Stimulated activated effector memory CD8-positive, alpha-beta T cell treated with anti-CD3 and anti-CD28 coated beads, Interleukin-12 subunit alpha, Interleukin-12 subunit beta, amount 100 ng/mL, for 72 hours (primary cell): ENCODE measurements around the gene NT5DC1.

Experiments used
- ATAC-seq: fragments of 150-1000 bp; cut with Tn5 transposase; 2 replicates; pipeline ENCODE4 v1.10.0; 2021
- DNase-seq, 2 donors: peaks; one replicate each; pipeline ENCODE4 v3.0.0; 2021 to 2022; ENCODE audit warnings: low spot score in 2 of 2
- H3K27ac Mint-ChIP-seq: one replicate; pipeline ENCODE4 v1.8.0; 2022; ENCODE audit warnings: mild to moderate bottlenecking, mixed read lengths
- H3K36me3 Mint-ChIP-seq: one replicate; pipeline ENCODE4 v1.8.0; 2022; ENCODE audit warnings: mild to moderate bottlenecking, mixed read lengths
- H3K4me1 Mint-ChIP-seq: one replicate; pipeline ENCODE4 v1.8.0; 2022; ENCODE audit warnings: mixed read lengths
- H3K4me3 Mint-ChIP-seq: one replicate; pipeline ENCODE4 v1.8.0; 2022; ENCODE audit warnings: mild to moderate bottlenecking, mixed read lengths
- H3K9me3 Mint-ChIP-seq: one replicate; pipeline ENCODE4 v1.8.0; 2022; ENCODE audit warnings: mixed read lengths

NT5DC1 gene

DNA sequence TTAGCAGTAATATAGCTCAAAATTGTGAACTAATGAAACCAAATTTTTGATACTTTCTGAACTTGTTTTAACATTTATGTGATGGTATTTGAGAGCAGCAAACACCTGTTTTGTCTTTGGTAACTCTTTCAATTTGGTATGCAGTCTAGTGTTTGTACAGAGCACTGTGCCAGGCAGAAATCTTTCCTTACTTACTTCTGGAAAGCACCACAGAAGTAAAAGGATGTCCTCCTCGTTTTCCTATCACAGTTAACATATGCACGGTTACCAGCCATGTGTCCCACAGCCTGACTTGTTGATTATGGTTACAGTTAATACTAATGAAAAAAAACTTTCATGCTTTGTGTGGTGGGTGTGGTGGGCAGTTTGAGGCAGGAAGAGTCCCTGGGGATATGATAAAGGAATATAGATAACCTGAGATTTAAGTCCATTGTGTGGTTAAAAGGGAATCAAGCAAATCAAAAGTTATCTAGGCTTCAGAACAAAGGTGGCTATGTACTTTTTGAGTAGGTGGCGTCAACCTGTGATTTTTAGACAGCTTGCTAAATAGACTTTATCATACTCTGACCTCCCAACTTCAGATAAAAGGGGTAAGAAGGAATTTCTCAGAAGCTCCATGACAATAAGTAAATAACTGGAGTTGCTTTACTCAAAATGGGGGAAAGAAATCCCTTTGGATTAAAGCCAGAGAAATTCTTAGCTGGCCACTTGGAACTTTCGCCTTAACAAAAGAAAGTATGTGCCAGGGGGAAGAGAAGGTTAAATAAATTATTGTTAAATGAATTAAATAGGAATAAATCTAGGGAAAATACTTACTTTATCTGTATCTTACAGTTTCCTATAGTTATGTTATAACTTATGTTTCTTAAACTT, 45.4 kb downstream of the NT5DC1 start:
- no peak overlapping the region for H3K27ac Mint-ChIP-seq
- DNase-seq (no peak), ATAC-seq (no peak)
- no peaks in the 10 kb centered on the region for H3K9me3 Mint-ChIP-seq
- no peaks in the 10 kb centered on the region for H3K36me3 Mint-ChIP-seq
- no peaks in the 10 kb centered on the region for H3K4me1 Mint-ChIP-seq
- no peak overlapping the region for H3K4me3 Mint-ChIP-seq

DNA sequence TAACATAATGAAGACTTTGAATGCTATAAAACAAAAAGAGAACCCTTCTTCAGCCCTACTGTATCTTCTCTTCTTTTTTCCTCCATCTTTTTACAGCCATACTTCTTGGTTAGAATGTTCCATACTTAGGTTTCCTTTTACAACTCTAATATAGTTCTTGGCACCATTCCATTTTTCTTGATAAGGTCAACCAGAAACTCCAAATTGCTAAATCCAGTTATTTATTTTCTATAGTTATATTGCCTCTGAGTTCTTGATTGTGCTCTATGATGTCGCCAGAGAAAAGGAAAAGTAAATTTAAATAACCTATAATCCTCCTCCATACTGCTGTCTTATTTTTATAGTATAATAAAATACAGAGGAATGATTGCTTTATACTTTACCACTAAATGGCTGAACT, 52.0 kb downstream of the NT5DC1 start:
- ATAC-seq (no peak), DNase-seq (no peak)
- no peak overlapping the region for H3K27ac Mint-ChIP-seq
- no peaks in the 10 kb centered on the region for H3K36me3 Mint-ChIP-seq
- no peak overlapping the region for H3K4me3 Mint-ChIP-seq
- no peaks in the 10 kb centered on the region for H3K9me3 Mint-ChIP-seq
- no peaks in the 10 kb centered on the region for H3K4me1 Mint-ChIP-seq

DNA sequence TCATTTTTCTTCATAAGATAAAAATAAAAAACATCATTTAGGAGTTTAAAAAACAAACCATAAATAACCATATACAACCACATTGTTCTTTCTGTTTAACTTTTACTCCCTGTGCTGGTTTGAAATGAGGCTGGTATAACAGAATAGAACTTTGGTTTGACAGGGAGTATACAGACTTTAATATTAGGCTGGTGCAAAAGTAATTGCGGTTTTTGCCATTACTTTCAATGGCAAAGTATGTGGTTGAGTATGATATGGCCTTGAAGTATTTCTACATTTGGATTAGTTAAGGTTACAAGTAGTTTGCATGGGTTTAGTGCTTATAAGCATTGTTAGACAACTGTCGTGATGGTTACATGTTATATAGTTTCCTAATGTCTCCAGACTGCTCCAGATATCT, 54.2 kb downstream of the NT5DC1 start:
- ATAC-seq: no peak
- Mint-ChIP-seq H3K4me3 (no peak overlapping the region), H3K27ac (no peak overlapping the region), H3K9me3 (no peaks in the 10 kb centered on the region), H3K36me3 (no peaks in the 10 kb centered on the region), H3K4me1 (no peaks in the 10 kb centered on the region)
- DNase-seq: no peak

DNA sequence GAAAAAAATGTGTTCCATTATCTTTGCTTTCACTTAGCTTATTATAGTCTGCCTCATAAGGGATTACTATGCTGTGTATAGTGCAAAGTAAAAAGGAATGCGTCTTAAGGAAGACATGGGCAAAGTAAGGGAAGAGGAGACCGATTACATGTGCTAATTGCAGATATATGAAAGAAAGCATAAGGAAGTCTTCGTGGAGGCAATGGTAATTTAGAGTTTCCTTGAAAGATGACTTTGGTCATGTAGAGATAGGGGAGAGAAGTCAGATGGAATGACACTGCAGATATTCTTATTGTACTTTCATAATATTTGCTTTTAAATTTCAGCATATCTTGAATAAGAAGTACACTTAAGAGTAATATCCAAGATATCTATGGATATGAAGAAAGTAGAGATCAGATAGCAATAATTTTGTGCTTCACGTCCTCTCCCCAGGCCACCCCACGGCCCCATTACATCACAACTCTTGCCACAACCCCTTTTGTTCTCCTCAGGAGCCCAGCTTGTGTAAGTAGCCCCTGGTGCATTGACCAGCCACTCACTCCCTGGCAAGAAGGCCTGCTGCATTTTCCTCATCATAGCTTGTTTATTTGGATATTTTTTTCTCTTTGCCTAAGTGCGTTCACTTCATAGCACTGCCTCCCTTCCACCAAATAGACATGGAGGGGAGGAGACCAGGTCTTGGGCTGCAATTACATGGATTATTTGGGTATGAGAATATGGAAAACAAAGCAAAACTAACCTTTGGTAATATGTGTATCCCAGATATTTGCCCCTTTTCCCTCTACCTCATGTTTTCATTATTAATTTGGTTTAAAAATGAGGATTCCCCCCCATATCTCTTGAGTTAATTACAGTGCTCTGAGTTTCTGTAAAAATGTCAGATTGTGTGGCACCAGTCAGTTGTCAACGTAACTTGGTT, 56.0 kb downstream of the NT5DC1 start:
- ATAC-seq: no peak
- Mint-ChIP-seq H3K9me3 (peaks cover 4% of the 10 kb centered on the region), H3K4me3 (no peak overlapping the region), H3K36me3 (peaks cover 5% of the 10 kb centered on the region), H3K27ac (no peak overlapping the region), H3K4me1 (peaks cover 5% of the 10 kb centered on the region)
- no peak for DNase-seq

DNA sequence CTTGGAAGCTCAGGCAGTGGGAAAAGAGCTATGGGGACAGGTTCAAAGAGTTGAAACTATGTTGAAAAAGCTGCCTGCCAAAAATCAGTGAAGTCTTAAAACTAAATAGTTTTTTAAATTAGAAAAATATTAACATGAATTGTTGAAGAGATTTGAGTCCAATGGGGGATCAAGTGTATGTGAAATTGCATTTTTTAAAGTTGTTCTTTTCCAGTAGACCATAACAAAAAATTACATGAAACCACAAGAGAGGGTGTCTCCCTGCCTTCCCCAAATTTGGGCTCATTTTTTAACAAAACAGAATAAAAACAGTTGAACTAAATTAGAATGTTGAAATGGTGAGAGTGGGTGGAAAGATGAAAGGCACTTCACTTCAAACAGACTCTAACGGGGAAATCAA, 56.7 kb downstream of the NT5DC1 start:
- Mint-ChIP-seq H3K27ac (no peak overlapping the region), H3K4me3 (no peak overlapping the region), H3K36me3 (peaks cover 5% of the 10 kb centered on the region), H3K9me3 (peaks cover 4% of the 10 kb centered on the region), H3K4me1 (peaks cover 5% of the 10 kb centered on the region)
- DNase-seq (no peak), ATAC-seq (no peak)

DNA sequence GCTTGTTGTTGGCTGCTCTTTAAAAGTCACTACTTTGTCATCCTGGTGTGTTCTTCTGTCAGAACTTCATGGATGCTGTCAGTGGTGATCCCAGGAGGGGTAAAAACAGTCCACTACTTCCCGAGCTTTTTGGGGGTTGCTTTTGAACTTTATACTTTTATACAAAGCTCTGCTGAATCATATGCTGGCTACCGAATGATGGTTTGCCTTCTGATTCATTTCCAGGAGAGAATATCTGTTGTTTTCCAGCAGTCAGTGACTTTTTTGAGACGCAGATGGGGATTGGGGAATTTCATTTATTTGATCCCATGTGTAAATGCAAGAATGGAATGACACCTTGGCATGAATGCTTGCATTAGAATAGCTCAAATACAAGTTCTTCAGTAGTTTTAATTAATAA, 58.0 kb downstream of the NT5DC1 start:
- peaks cover 5% of the 10 kb centered on the region for H3K36me3 Mint-ChIP-seq
- H3K9me3 Mint-ChIP-seq: peaks cover 7% of the 10 kb centered on the region
- H3K4me3 Mint-ChIP-seq: no peak overlapping the region
- H3K4me1 Mint-ChIP-seq: peaks cover 5% of the 10 kb centered on the region
- no peak overlapping the region for H3K27ac Mint-ChIP-seq
- ATAC-seq: no peak
- DNase-seq: no peak

DNA sequence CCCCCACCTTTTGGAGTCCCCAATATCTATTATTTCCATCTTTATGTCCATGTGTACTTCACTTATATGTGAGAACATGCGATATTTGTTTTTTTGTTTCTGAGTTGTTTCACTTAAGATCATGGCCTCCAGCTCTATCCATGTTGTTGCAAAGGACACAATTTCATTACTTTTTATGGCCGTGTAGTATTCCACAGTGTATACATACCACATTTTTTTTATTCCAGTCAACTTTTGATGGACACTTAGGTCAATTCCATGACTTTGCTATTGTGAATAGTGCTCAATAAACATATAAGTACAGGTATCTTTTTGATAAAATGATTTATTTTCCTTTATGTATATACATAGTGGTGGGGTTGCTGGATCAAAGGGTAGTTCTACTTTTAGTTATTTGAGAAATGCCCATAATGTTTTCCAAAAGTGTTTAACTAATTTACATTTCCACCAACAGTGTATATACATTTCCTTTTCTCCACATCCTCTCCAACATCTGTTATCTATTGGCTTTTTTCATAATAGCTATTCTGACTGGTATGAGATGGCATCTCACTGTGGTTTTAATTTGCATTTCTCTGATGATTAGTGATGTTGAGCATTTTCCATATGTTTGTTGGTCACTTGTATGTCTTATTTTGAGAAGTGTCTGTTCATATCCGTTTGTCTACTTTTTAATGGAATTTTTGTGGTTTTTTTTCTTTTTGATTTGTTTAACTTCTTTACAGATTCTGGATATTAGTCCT, 59.3 kb downstream of the NT5DC1 start:
- Mint-ChIP-seq H3K9me3 (peaks cover 7% of the 10 kb centered on the region), H3K27ac (no peak overlapping the region), H3K4me1 (peaks cover 5% of the 10 kb centered on the region), H3K36me3 (peaks cover 5% of the 10 kb centered on the region), H3K4me3 (no peak overlapping the region)
- DNase-seq (no peak), ATAC-seq (no peak)

DNA sequence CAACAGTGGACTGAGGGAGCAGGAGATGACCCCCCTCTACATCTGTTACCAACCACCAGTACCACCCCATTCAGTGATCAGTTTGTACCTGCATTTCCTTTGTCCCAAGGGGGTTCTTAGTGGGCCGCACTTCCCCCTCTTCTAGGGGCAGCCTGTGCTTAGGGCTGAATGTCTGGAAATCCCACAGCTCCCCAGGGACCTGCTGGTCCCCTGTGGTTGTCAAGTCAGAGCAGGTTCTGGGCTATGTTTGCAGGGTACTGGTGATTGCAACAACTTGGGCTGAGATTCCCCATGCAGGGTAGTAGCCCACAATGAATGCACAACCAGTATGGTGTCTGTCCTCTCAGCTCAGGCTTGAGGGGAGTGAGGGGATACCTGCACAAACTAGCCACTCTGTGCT, 64.9 kb downstream of the NT5DC1 start:
- no peaks in the 10 kb centered on the region for H3K4me1 Mint-ChIP-seq
- ATAC-seq: no peak
- H3K4me3 Mint-ChIP-seq: no peak overlapping the region
- no peak for DNase-seq
- no peak overlapping the region for H3K27ac Mint-ChIP-seq
- peaks cover 7% of the 10 kb centered on the region for H3K9me3 Mint-ChIP-seq
- H3K36me3 Mint-ChIP-seq: no peaks in the 10 kb centered on the region

DNA sequence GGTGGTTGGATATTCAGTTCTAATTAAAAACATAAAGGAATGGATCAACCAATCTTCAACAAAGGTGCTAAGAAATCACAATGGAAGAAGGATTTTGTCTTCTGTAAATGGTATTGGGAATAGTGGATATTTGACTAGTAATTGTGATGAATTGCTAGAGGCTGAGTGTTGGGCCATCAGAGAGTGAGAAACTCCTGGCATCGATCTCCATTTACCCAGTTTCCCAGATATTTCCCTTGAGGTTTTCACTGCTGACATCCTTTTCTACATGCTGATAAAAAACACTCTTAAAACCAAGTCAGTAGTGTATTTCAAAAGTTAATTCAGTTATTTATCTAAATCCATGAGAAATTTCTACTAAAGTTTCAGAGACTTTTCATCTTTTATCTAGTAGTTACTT, 65.7 kb downstream of the NT5DC1 start:
- DNase-seq (no peak), ATAC-seq (no peak)
- no peak overlapping the region for H3K4me3 Mint-ChIP-seq
- H3K4me1 Mint-ChIP-seq: no peaks in the 10 kb centered on the region
- H3K27ac Mint-ChIP-seq: no peak overlapping the region
- no peaks in the 10 kb centered on the region for H3K36me3 Mint-ChIP-seq
- peaks cover 7% of the 10 kb centered on the region for H3K9me3 Mint-ChIP-seq

DNA sequence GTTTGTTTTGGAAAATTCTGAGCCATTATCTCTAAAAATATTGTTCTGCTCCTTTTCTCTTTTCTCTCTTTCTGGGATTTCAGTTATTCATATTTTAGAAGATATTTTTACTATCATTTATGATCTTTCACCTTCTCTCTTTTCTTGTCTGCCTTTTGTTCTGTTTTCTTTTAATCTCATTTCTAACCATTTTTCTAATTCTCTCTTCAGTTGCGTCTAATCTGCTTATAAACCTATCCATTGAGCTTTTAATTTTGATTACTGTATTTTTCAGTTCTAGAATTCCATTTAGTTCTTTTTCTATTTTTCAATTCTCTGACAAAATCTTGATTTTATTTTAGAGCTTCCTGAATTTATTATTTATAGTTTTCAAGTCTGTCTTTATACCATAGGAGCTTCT, 67.5 kb downstream of the NT5DC1 start:
- Mint-ChIP-seq H3K4me3 (no peak overlapping the region), H3K9me3 (peaks cover 7% of the 10 kb centered on the region), H3K27ac (no peak overlapping the region), H3K36me3 (no peaks in the 10 kb centered on the region), H3K4me1 (no peaks in the 10 kb centered on the region)
- ATAC-seq (no peak), DNase-seq (no peak)

DNA sequence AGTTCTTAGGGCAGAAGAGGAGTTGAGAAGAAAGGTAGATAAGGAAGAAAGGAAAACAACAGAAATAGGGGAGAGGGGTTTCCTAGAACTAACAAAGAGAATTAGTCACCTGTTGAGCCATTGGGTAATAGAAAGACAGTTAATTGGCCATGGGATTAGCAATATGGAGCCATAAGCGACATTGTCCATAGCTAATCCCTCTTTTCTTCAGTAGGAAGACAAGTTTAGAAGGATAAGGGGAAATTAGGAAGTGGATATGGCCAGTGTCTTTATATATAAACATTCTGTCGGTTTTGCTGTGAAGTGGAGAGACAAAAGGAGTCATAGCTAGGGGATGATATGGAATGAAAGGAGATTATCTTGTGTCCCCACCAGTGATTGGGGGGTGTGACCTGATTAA, 69.2 kb downstream of the NT5DC1 start:
- no peaks in the 10 kb centered on the region for H3K4me1 Mint-ChIP-seq
- H3K4me3 Mint-ChIP-seq: no peak overlapping the region
- no peak for DNase-seq
- H3K27ac Mint-ChIP-seq: no peak overlapping the region
- ATAC-seq: no peak
- H3K9me3 Mint-ChIP-seq: peaks cover 6% of the 10 kb centered on the region
- H3K36me3 Mint-ChIP-seq: no peaks in the 10 kb centered on the region

DNA sequence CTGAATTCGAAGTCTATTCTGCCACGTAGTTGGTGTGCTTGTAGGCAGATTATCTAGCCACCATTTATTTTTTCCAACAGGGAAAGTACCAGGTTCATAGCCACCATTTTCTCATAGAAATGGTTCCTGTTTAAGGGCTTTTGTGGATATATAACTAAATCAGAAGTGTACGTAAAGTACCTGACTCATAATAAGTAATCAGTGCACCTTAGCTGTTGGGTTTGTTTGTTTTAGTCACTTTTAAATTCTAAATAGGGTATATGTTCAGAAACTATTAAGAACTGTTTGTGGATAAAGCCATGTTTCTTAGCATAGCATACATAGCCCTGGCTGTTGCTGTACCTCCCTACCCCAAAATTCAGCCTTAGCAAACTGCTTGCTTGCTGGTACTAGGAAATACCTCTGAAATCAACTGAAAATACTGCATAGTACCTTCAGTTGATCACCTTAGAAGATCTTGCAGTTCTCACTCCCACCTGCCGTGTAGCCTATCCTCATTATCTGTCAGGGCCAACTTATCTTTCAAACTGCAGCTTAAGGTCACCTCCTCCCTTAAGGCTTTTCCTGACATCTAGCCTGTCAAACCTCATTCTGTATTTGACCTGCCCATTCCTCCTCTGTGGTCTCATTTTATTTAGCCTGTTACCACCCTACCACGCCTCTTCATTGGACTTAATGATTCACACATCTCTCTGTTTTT, 69.9 kb downstream of the NT5DC1 start:
- Mint-ChIP-seq H3K27ac (no peak overlapping the region), H3K36me3 (peaks cover 4% of the 10 kb centered on the region), H3K4me1 (no peaks in the 10 kb centered on the region), H3K9me3 (peaks cover 10% of the 10 kb centered on the region), H3K4me3 (no peak overlapping the region)
- ATAC-seq: no peak
- no peak for DNase-seq

DNA sequence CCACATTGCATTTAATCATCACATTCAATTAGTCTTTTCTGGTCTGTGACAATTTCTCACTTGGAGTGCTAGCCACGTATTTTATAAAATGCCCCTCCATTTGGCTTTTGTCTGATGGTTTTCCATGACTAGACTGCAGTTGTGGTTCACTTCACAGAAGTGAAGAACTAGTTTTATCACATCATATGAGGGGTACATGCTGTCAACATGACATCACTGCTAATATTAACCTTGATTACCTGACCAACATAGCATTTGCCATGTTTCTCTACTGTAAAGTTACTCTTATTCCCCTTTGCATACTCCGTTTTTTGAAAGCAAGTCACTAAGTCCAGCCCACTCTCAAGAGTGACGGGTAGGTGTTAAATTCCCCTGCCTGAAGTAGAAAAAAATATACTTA, 73.3 kb downstream of the NT5DC1 start:
- Mint-ChIP-seq H3K9me3 (peaks cover 9% of the 10 kb centered on the region), H3K4me3 (no peak overlapping the region), H3K27ac (no peak overlapping the region), H3K36me3 (peaks cover 6% of the 10 kb centered on the region), H3K4me1 (no peaks in the 10 kb centered on the region)
- ATAC-seq (no peak), DNase-seq (no peak)

DNA sequence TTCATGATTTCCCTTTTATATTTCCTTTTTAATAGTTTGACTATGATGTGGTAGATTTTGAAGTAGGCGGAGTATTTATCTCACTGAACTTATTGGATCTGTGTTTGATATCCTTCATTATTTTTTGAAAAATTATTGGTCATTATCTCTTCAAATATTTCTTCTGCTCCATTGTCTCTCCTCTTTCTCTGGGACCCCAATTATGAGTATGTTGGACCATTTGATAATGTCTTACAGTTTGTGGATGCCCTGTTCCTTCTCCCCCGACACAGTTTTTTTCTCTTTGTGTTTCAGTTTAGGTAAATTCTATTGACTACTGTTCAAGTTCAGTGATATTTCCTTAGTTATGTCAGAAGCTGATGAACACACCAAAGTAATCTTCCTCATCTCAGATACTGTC, 74.7 kb downstream of the NT5DC1 start:
- H3K27ac Mint-ChIP-seq: no peak overlapping the region
- H3K4me3 Mint-ChIP-seq: no peak overlapping the region
- H3K9me3 Mint-ChIP-seq: peaks cover 9% of the 10 kb centered on the region
- ATAC-seq (no peak), DNase-seq (no peak)
- peaks cover 6% of the 10 kb centered on the region for H3K36me3 Mint-ChIP-seq
- H3K4me1 Mint-ChIP-seq: no peaks in the 10 kb centered on the region

DNA sequence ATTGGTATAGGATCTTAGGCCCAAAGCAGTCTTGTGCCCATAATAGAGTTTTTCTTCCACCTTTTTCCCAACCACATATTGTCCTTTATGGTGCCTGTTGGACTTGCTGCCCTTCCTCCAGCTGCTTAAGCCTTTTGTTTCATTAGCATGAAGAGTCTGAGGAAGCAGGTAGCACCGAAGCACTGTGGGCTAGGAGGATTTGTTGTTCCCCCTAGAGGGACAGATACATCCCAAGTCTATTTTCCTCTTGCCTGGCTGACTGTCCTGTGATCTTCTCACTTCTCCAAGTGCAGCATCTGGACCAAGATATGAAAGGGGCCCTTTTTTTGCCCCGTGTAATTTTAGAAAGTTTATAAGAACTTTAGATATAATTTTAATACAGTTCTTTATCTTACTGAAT, 75.9 kb downstream of the NT5DC1 start:
- Mint-ChIP-seq H3K9me3 (peaks cover 9% of the 10 kb centered on the region), H3K36me3 (peaks cover 6% of the 10 kb centered on the region), H3K4me1 (no peaks in the 10 kb centered on the region), H3K27ac (no peak overlapping the region), H3K4me3 (no peak overlapping the region)
- DNase-seq (no peak), ATAC-seq (no peak)
